Non-pigmented ciliary epithelial cell (primary cell): ENCODE data around the gene MPPED1.

Experiments
- DNase-seq: peaks from one replicate; pipeline ENCODE4 v3.0.0-alpha.2; 2010; ENCODE audit warnings: low read depth

MPPED1 gene

DNA sequence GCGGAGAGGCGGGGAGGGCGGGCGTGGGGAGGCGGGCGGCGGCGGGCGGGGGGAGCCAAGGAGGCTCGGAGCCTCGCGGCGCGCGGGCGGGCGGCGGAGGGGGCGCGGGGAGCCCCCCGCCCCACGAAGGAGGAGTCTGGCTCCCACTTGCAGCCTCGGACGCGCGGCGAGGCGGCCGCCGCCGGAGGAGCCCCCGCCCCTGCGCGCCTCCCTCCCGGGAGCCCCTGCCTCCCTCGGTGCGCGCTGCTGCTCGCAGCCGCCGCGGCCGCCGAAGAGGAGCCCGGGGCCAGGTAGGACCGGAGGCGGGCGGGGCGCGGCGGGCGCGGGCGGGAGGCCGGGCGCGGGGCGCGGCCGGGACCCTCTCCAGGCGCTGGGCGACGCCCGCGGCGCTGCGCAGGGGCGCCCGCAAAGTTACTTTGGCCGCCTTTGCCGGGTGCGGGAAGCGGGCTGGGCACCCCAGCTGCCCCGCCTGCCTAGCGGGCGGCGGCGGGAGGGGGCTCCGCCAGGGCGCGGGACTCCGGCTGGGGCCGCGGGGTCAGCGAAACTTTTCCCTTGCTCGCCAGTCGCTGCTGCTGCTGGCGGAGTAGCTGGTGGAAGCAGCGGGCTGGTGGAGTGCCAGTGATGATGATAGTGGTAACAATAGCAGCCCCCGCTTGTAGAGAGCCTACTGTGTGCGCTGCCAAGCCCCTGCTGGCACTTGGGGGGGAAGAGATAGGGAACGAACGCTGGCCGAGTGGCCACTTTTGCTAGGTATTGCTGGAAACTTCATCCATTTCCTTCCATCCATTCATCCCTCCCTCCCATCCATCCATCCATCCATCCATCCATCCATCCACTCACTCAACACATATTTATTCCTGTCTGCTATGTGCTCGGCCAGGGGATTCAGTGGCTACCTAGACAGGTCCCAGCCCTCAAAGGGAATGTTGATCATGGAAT, at the start of gene MPPED1:
TSS of gene MPPED1 (plus strand) at position 146 of the 939 bp plus-strand sequence. CDS start 12,972 bp downstream, outside the sequence.
- DNase-seq, result no peak

GRCh38 chr22:43363315-43364168, 48.3 kb upstream of the MPPED1 start:
- DNase-seq, result no peak

GRCh38 chr22:43364169-43364435, 47.7 kb upstream of the MPPED1 start:
- DNase-seq, result no peak

DNA sequence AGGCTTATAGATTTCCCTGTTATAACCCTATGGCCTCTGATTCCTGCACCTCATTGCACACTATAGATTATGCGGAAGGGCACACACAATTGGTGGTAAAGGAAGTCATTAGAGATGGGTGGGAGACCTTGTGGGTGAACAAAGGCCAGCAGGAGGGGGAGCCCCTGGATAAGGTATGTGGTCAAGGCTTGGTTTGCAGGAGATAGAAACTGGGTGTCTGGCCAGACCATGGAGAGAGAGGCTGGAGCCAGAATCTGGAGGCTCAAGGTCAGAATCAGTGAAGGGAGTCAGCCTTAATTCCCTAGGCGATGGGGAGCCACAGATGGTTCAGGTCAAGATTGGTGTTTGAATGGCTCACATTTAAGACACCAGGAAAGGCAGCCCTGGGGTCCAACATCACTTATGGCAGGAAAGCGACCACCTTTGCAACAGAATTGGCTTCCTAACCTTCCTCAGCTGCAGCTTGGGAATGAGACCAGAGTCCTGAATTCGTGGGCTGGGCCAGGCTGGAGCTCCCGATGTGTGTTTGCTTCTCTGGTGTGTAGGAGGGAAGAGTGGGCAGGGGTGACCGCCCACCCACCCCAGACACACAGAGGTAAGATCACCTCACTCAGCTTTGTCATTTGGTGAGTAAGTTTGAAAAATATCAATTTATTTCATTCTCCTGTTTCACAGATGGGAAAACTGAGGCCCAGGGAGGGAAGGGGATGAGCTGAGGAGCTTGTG, 45.9 kb upstream of the MPPED1 start:
- DNase-seq, result no peak

- DNase-seq, result no peak
These were observed 41.8 kb upstream of the MPPED1 start for GRCh38 chr22:43370036-43370435.

- DNase-seq, result no peak
These were observed 35.8 kb upstream of the MPPED1 start for GRCh38 chr22:43375951-43376455.

DNA sequence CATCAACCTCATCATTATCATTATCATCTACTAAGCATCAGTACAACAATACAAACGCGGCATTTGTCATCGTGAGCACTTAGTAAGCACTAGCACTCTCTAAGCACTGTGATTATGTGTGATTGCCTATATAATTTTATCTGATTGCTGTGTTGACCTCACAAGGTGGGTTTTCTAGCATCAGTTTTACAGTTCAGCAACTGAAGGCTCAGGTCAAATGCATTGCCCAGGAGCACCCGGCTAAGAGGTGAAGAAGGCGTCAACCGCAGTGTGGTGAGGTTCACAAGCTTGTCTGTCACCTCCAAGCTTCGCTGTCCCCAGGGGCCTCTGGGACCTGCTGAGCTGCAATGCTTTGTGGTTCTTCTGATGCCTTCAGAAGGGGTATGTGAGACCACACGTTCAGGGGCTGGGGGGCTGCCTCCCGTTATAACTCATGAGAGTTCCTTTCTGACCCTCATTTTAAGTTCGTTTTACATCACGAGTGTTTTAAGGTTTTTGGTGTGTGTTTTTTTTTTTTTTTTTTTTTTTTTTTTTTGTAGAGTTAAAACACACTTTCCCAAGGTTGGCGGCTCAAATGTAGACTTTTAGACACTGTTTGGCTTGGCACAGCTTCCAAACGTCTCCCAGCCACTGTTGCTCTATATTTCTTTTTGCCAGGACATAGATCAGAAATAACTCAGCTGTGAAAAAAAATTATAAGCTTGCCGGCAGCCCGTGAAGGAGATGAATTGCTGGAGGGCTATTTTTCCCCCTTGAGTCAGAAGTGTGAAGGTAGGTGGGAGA, 34.9 kb upstream of the MPPED1 start:
- no peak for DNase-seq

DNA sequence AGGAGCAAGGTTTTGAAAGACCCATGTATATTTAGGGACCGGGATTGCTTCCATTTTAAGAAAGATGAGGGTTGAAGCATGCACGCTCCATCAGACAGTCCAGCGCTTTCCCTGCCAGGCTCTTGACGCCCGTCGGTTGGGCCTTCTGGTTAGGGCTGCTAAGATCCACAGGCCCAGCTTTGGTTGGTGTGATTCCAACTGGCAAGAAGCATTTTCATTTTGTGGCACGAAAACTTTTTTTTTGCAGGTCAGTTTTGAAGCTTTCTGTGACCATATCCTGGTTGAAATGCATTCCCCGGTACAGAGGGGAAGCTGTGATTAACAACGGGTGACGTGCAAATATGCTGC, 34.3 kb upstream of the MPPED1 start:
- no peak for DNase-seq

- no peak for DNase-seq
These were observed 33.7 kb upstream of the MPPED1 start for GRCh38 chr22:43377896-43378704.

DNA sequence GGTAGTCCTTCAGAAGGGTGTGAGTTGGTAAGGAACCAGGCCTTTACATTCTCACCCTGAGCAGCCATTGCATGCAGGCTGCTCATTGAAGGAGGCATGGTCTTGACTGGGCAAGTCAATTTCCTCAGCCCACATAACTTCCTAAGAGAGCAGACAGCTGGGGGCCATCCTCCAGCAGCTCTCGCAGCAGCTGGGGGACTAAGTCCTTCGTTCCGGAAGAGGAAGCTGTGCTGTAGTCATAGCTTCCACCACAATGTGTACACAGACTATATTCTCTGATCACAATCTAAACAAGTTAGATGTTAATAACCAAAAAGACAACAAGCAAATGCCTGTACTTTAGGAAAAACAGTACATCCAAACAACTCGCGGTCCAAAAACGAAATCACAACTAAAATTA, 30.1 kb upstream of the MPPED1 start:
- DNase-seq, result no peak

DNA sequence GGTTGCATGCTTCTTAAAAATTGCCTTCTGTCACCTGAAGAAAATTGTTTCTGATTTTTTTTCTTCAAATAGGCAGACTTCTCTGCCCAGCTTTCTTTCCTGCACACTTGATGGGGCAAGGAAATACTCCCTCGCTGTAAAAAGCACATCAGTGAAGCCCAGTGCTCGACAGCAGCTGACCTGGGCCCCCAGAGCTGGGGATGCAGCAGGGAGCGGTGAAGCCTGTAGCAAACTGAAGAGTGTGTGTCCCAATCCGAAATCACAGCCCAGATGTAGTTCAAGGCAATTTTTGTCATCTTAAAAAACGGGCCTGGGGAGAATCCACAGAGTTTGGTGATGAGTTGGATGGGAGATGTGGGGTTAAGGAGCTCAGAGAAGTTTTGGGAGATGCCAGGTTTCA, 27.0 kb upstream of the MPPED1 start:
- no peak for DNase-seq

DNA sequence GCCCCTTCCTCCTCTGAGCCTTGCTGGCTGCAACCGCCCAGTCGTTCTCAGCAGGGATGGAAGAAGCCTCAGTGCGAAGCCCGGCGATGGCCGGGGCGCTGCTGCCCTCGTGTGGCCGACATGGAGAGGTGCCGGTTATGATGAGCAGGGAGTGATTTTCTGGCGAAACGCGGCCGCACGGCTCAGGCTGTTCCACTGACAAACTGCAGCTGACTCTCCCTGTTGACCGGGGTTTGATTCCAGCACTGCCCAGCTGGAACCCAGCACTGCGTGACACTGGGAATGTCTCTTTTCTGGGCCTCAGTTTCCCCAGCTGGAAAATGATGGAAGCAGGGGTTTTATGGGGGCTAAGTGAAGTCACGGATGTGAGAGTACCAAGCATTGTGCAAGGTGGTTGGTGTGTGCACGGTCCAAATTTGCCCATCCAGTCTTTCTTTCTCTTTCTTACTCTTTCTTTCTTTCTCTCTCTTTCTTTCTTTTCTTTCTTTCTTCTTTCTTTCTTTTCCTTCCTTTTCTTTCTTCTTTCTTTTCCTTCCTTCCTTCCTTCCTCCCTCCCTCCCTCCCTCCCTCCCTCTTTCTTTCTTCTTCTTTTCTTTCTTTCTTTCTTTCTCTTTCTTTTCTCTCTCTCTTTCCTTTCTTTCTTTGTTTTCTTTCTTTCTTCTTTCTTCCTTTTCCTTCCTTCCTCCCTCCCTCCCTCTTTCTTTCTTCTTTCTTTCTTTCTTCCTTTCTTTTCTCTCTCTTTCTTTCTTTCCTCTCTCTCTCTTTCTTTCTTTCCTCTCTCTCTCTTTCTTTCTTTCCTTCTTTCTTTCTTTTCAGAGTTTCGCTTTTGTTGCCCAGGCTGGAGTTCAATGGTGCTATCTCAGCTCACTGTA, 25.8 kb upstream of the MPPED1 start:
- DNase-seq, result peak; percentile 24

- DNase-seq, result no peak
These were observed 24.0 kb upstream of the MPPED1 start for GRCh38 chr22:43387815-43388214.

DNA sequence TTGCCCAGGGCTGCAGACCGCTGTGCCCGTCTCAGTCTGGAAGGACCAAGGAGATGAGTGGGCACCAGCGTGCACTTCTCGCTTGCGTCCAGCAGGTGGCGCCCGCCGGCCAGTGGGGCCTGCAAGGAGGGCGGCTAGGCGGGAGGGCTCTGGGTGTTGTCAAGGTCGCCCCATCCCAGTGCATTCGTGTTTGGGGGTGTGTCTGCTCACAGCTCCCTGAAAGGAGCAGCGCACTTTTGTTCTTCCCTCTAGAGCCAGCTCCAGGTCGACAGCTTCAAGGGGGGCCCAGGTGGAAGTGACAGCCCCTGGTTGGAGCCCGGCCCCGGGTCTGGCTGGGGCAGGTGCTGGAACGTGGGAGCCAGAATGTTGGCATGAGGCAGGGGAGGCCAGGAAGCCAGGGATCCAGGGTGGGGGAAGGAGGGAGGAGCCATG, 23.4 kb upstream of the MPPED1 start:
- no peak for DNase-seq

- DNase-seq, result no peak
These were observed 22.5 kb upstream of the MPPED1 start for GRCh38 chr22:43389227-43389836.

DNA sequence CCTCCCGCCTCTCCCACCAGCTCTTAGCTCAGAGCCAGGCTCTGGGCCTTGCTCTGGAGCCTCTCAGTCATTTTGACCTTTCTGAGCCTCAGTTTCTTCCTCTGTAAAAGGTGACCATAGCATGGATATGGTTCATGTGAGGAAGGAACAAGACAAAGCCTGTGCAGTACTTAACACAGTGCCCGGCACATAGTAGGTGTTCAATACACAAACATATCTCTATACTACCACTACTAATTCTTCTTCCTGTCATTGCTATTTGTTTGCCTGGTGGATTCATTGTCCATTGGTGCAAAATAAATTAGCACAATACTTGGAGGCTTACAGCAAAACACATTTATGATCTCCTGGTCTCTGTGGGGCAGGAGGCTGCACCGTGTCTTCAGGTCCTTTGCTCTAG, 21.6 kb upstream of the MPPED1 start:
- no peak for DNase-seq

- DNase-seq, result no peak
These were observed 20.9 kb upstream of the MPPED1 start for GRCh38 chr22:43390872-43391271.

DNA sequence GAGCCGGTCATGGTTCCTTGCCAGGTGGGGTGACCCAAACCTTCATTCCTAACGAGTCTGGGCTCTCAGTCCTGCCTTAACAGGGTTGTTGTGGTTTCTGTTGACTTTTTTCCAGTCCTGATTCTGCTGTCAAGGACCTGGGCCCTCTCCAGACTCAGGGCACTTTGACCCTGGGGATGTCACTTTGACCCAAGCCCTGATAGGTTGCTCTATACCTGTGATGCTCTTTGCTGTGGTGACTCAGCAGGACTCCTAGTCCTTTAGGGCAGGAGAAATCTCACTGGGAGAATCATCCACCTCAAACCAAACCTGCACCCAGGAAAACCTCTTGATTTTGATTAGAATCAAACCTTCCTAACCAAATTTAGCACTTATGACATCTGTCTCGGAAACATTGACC, 20.5 kb upstream of the MPPED1 start:
- DNase-seq, result no peak

DNA sequence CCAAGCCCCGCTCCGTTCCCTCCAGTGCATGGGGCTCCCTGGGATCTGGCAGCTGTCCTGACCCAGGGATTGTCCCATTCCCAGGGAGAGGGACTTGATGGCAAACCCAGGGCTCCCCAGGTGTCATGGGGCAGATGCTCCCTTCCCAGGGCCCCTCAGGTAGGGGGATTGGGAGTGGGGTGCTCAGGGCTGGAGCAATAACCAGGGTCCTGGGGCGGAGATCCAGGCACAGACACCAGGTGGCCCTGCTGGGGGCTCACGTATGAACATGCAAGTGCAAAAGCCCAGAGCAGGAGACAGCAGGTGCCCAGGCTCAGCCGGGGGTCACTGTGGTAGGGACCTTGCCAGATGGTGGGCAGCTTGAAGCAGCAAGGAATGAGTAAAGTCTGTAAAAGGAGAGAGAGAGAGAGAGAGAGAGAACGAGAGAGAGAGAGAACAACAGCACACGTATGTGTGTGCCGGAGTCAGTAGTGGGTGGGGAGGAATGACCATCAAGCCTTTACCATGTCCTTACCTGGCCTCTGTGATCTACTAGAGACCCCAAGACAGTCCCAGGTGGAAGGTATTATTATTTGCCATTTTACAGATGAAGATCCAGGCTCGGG, 19.3 kb upstream of the MPPED1 start:
- no peak for DNase-seq
